NCI-H524 (cell line): Measurements from ENCODE around the gene DYNLL2.
"Not testable (repeated sequence)": the region's sequence is repeated elsewhere in the genome, so short reads cannot be mapped to it uniquely, and the experiment has no call there.

Experiments
- DNase-seq, 2 experiments: peaks; one replicate each; lab custom pipeline; 2025; lab: John Stamatoyannopoulos, UW

Gene DYNLL2

DNA sequence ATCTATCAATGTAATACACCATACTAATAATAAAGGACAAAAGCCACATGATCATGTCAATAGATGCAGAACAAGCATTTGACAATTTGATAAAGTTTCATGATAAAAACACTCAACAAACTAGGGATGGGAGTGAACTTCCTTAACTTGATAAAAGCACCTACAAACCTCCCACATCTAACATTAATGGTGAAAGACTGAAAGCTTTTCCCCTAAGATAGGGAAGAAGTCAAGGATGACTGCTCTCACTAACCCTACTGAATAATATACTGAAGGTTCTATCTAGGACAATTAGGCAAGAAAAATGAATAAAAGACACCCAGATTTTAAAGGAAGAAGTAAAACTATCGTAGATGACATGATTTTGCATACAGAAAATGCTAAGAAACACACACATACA, 10.4 kb upstream of the DYNLL2 start:
- DNase-seq, result no peak

- DNase-seq, result not testable (repeated sequence)
Observed at GRCh38 chr17:58073266-58073665, 10.0 kb upstream of the DYNLL2 start.

GRCh38 chr17:58074406-58074805, 8.8 kb upstream of the DYNLL2 start:
- not testable (repeated sequence) for DNase-seq

- no peak for DNase-seq
Observed at GRCh38 chr17:58079300-58080033, 3.8 kb upstream of the DYNLL2 start.

- DNase-seq, result no peak
Observed at GRCh38 chr17:58081646-58082340, 1.4 kb upstream of the DYNLL2 start.

- no peak for DNase-seq
Observed at GRCh38 chr17:58082341-58082869, 814 bp upstream of the DYNLL2 start.

GRCh38 chr17:58083491-58084316, 485 bp downstream of the DYNLL2 start:
- peak in 1 of 2 experiments; percentile 40 for DNase-seq

- peak; percentile 22 to 63 for DNase-seq
Observed at GRCh38 chr17:58084317-58084981, 1.2 kb downstream of the DYNLL2 start.

DNA sequence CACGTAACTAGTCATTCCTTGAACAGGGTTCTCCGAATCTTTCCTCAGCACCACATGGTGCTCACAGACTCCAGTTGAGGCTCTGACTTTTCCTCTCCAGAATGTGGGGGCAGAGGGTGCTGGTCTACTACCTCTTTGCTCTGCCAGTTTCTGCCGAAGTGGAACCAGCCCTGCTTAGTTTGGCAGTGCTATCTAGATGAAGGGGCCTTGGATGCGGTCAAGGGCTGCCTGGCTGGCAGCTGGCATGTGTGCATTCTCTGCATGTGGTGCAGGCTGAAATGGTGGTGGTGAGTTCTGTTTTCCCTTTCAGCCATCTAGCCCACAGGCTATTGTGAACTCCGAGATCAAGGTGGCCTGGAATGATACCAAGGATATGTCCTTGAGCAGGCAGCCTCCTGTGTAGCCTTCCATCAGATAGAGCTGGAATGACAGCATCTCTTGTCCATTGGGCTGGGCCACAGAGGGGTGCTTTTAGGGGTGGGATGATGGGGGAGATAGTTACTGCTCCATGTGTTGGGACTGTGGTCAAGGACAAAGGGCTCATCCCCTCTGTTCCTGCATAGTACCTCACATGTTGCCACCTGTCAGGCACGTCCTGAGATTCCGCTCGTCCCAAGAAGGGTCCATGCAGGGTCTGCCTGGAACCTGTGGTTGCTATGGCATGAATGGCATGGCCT, 2.0 kb downstream of the DYNLL2 start:
- DNase-seq, result no peak

DNA sequence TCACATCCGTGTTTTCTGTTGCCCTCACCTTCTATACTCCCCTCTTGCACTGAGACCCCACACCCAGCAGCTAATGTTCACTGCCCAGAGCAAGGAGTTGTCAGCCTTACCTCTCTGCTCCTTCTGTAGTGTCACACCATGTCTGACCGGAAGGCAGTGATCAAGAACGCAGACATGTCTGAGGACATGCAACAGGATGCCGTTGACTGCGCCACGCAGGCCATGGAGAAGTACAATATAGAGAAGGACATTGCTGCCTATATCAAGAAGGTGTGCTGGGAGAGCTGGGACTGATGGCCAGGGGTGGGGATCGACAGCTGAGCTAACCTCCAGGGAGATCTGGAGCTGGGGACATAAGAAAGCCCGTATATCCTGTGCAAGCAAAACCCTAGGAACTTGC, 3.7 kb downstream of the DYNLL2 start:
- no peak for DNase-seq

DNA sequence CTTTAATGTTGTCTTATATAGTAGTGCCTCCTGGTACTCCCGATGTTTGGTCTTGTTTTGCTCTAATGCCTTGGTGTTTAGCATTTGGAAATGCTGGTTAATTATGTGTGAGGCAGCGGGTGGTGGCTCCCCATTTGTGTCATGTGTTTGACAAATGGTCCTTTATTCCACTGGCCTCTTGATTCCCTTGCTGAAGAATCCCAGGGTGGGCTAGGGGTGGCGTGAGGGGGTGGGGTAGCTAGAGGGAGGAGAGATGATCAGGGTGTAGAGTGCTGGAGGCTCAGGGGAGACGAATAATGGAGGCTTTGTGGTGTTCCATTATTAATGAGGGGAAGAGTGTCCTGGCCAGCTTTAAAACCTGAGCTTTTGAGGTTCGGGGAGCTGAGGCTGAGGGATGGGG, 5.4 kb downstream of the DYNLL2 start:
- DNase-seq, result no peak

DNA sequence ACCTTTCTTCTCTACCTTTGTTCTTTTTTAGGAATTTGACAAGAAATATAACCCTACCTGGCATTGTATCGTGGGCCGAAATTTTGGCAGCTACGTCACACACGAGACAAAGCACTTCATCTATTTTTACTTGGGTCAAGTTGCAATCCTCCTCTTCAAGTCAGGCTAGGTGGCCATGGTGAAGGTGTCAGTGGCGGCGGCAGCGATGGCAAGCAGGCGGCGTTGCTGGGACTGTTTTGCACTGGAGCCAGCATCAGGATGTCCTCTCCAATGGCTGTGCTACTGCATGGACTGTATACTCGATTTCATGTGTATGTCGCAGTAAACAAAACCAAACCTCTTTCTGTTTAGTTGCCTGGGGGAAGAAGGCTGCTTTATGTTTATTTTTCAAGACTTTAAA, 5.9 kb downstream of the DYNLL2 start:
- DNase-seq, result no peak

GRCh38 chr17:58091024-58091567, 7.9 kb downstream of the DYNLL2 start:
- no peak for DNase-seq

- DNase-seq, result no peak
Observed at GRCh38 chr17:58092101-58092796, 9.0 kb downstream of the DYNLL2 start.

DNA sequence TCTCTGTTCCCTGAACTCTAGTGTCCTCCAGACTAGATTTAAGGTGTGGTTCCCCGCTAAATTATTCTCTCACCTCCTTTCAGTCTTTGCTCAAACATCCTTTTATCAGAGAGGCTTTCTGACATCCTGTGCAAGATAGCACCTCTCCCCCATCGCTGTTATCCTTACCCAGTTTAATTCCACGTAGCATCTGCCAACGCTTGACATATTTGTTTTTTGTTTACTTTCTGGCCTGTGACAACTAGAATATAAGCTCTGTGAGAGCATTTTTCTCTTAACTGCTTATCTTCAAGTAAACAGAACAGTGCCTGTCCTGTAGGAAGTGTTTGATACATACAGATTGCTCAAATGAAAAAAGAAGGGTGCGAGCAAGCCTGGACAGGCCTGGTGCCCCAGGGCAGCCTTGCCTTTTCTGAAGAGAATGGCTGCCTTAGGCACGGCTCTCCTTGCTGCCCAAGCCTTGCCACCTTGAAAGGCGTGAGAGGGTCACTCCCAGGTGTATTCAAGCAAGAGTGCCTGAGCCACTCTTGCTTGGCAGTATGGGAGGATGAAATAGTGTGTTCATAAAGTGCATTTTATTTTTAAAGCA, 9.7 kb downstream of the DYNLL2 start:
- DNase-seq, result no peak

GRCh38 chr17:58094118-58094517, 10.9 kb downstream of the DYNLL2 start:
- no peak for DNase-seq

DNA sequence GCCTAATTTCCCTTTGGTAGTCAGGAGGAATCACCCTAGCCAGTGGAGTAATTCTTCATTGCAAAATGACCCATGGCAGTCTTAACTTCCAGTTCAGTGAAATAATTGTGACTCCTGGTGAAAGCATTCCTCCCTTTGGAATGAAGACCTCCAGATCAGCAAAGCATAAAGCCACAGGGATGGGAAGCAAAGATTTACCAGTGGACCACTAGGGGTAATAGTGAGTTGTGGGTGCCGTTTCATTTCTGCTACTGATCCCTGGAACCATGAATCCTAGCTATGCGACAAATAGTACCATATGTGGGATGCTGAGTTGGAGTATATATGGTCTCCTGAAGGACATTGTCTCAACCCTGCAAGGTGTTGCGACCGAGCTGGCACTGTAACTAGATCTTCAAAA, 13.7 kb downstream of the DYNLL2 start:
- peak in 1 of 2 experiments; percentile 27 for DNase-seq

DNA sequence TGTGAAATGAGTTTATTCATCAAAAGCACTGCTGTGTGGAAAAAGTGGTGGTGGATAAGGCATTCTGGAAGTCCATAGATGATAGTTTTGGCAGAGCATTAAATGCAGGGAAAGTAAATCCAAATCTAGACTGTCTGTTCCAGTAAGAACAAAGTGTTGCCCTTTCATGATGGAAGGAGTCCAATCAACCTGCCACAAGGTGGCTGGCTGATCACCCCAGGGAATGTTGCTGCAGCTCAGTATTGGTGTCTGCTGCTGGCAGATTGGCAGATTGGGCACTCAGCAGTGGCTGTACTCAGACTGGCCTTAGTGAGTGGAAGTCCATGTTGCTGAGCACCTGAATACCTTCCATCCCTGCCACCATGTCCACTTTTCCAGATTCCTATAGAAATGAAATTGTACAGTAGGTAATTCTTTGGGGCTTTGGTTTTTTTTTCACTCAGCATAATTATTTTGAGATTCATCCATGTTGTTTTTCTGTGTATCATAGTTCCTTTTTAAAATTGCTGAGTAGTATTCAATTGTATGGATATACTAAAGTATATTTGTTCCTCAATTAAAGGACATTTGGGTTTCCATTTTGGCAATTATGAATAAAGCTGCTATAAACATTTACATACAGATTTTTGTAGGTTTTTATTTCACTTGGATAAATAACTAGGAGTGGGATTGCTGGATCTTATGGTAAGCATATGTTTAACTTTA, 14.3 kb downstream of the DYNLL2 start:
- DNase-seq, result peak in 1 of 2 experiments; percentile 19

DNA sequence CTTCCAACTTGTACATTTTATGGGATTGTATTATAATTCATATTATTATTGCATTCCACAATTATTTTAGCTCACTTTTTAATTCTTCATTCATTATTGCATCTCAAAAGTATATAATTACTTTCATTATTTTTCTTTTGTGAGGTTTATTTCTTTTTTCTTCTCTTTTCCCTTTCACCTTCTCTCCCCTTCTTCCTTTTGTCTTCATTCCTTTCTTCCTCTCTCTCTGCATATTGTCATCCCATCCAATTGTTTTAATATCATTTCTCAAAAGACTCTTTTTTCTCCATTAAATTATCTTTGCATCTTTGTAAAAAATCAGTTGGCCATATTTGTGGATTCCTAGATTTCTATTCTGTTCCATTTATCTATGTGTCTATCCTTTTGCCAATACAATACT, 17.3 kb downstream of the DYNLL2 start:
- no peak for DNase-seq
